Smooth muscle cell (in vitro differentiated cells): ENCODE data around the gene ZNF558. TPM values are rescaled to one million over a fixed set of nuclear protein-coding genes. Genes with fewer than 3 reads are reported as not detected.
"Not testable (repeated sequence)": the region's sequence is repeated elsewhere in the genome, so short reads cannot be mapped to it uniquely, and the experiment has no call there.

ENCODE experiments used
- DNase-seq: peaks from one replicate; lab custom pipeline; 2025; ENCODE audit not compliant: unreplicated experiment; lab: John Stamatoyannopoulos, UW
- H2AFZ ChIP-seq: fragments of 200-600 bp; sonication (generic); 2 replicates; pipeline ENCODE4 v1.6.0; 2016; ENCODE audit warnings: antibody characterized with exemption, low read depth, mild to moderate bottlenecking
- H3F3A ChIP-seq: fragments of 200-600 bp; sonication (generic); 2 replicates; pipeline ENCODE4 v1.6.0; 2017; ENCODE audit warnings: antibody characterized with exemption, low read depth
- H3K27ac ChIP-seq: fragments of 200-600 bp; sonication (generic); 2 replicates; pipeline ENCODE4 v1.5.1; 2016; ENCODE audit warnings: low read depth, mild to moderate bottlenecking
- H3K27me3 ChIP-seq: fragments of 200-600 bp; sonication (generic); 2 replicates; pipeline ENCODE4 v1.6.1; 2016; ENCODE audit warnings: low read depth, mild to moderate bottlenecking
- H3K36me3 ChIP-seq: fragments of 200-600 bp; sonication (generic); 2 replicates; pipeline ENCODE4 v1.5.1; 2016; ENCODE audit warnings: low read depth
- H3K4me1 ChIP-seq: fragments of 200-600 bp; sonication (generic); 2 replicates; pipeline ENCODE4 v1.5.1; 2016; ENCODE audit warnings: low read depth
- H3K4me2 ChIP-seq: fragments of 200-600 bp; sonication (generic); 2 replicates; pipeline ENCODE4 v1.6.0; 2016; ENCODE audit warnings: mild to moderate bottlenecking
- H3K4me3 ChIP-seq: fragments of 200-600 bp; sonication (generic); 2 replicates; pipeline ENCODE4 v1.5.1; 2016; ENCODE audit warnings: mild to moderate bottlenecking
- H3K79me2 ChIP-seq: fragments of 200-600 bp; sonication (generic); 2 replicates; pipeline ENCODE4 v1.6.0; 2016; ENCODE audit warnings: low read depth, mild to moderate bottlenecking
- H3K9ac ChIP-seq: fragments of 200-600 bp; sonication (generic); 2 replicates; pipeline ENCODE4 v1.6.0; 2016; ENCODE audit warnings: low read depth
- H3K9me3 ChIP-seq: fragments of 200-600 bp; sonication (generic); replicated peaks from 2 replicates; pipeline ENCODE4 v1.5.1; 2016; ENCODE audit warnings: low read depth
- H4K20me1 ChIP-seq: fragments of 200-600 bp; sonication (generic); 2 replicates; pipeline ENCODE4 v1.6.0; 2016; ENCODE audit warnings: low read depth
- CTCF ChIP-seq: fragments of 200-600 bp; sonication (generic); IDR thresholded peaks from 2 replicates; pipeline ENCODE4 v1.5.1; 2017; ENCODE audit warnings: borderline replicate concordance, mild to moderate bottlenecking, antibody characterized with exemption; ENCODE audit not compliant: insufficient read depth, poor library complexity, severe bottlenecking
- WGBS: methylation state at CpG from one replicate; pipeline ENCODE4 v1.1.7; 2016; ENCODE audit warnings: low lambda C conversion rate; 5-methylcytosine and 5-hydroxymethylcytosine counted together
- polyA plus RNA-seq: library from polyadenylated mRNA; unstranded; fragments of >200 nt; fragmentation: Nextera tagmentation; extraction: Ambion mirVana; gene quantifications from 2 replicates; pipeline ENCODE4 v1.2.1, GENCODE V29; 2016
- total RNA-seq: library from RNA; depleted of rRNA; stranded (reverse); fragments of >200 nt; gene quantifications from 2 replicates; pipeline ENCODE4 v1.2.3, GENCODE V29; 2014

The ZNF558 gene
- total and polyA plus RNA-seq, 2 experiments from 2014 or later = 14.1 to 19.6 TPM

GRCh38 chr19:8814176-8814575, 17.9 kb downstream of the ZNF558 start:
- no peaks in the 10 kb centered on the region for H3K27me3 ChIP-seq
- H3K79me2 ChIP-seq = no peaks in the 10 kb centered on the region
- no peak overlapping the region for H2AFZ ChIP-seq
- no peak overlapping the region for H3K4me2 ChIP-seq
- H3K4me3 ChIP-seq = no peak overlapping the region
- no peak overlapping the region for H3K9ac ChIP-seq
- no peak for DNase-seq
- peaks cover 91% of the 10 kb centered on the region for H3K36me3 ChIP-seq
- WGBS = 86% methylated on average over 3 of the region's 3 CpGs
- peaks cover 87% of the 10 kb centered on the region for H3K9me3 ChIP-seq
- no peaks in the 10 kb centered on the region for H3K4me1 ChIP-seq
- no peak for TF ChIP-seq CTCF
- peaks cover 3% of the 10 kb centered on the region for H3F3A ChIP-seq
- no peaks in the 10 kb centered on the region for H4K20me1 ChIP-seq
- H3K27ac ChIP-seq = no peak overlapping the region

GRCh38 chr19:8811315-8812172, 20.6 kb downstream of the ZNF558 start:
- DNase-seq = no peak
- 92% methylated on average over 10 of the region's 10 CpGs for WGBS
- no peaks in the 10 kb centered on the region for H3K27me3 ChIP-seq
- no peak overlapping the region for H3K4me3 ChIP-seq
- H3K27ac ChIP-seq = no peak overlapping the region
- H3K9ac ChIP-seq = no peak overlapping the region
- peaks cover 94% of the 10 kb centered on the region for H3K36me3 ChIP-seq
- H3K79me2 ChIP-seq = no peaks in the 10 kb centered on the region
- TF ChIP-seq CTCF = no peak
- H2AFZ ChIP-seq = no peak overlapping the region
- H3K4me2 ChIP-seq = no peak overlapping the region
- no peaks in the 10 kb centered on the region for H3K4me1 ChIP-seq
- H3F3A ChIP-seq = peaks cover 3% of the 10 kb centered on the region
- peaks cover 94% of the 10 kb centered on the region for H3K9me3 ChIP-seq
- H4K20me1 ChIP-seq = no peaks in the 10 kb centered on the region

- DNase-seq = no peak
- TF ChIP-seq CTCF = no peak
- H3K9me3 ChIP-seq = peaks cover 63% of the 10 kb centered on the region
- H2AFZ ChIP-seq = no peak overlapping the region
- H3K79me2 ChIP-seq = no peaks in the 10 kb centered on the region
- H4K20me1 ChIP-seq = no peaks in the 10 kb centered on the region
- no peaks in the 10 kb centered on the region for H3K4me1 ChIP-seq
- H3K9ac ChIP-seq = no peak overlapping the region
- WGBS = 100% methylated on average over 1 of the region's 1 CpG
- H3K4me3 ChIP-seq = no peak overlapping the region
- H3K27ac ChIP-seq = no peak overlapping the region
- H3F3A ChIP-seq = no peaks in the 10 kb centered on the region
- no peaks in the 10 kb centered on the region for H3K27me3 ChIP-seq
- no peak overlapping the region for H3K4me2 ChIP-seq
- H3K36me3 ChIP-seq = peaks cover 51% of the 10 kb centered on the region
Measured at GRCh38 chr19:8806661-8807060, 25.4 kb downstream of the ZNF558 start.

- no peaks in the 10 kb centered on the region for H3K79me2 ChIP-seq
- no peaks in the 10 kb centered on the region for H3K4me1 ChIP-seq
- no peaks in the 10 kb centered on the region for H3K27me3 ChIP-seq
- no peak overlapping the region for H3K9ac ChIP-seq
- no peak overlapping the region for H3K4me3 ChIP-seq
- no peak overlapping the region for H3K27ac ChIP-seq
- WGBS = 58% methylated on average over 1 of the region's 1 CpG
- H4K20me1 ChIP-seq = no peaks in the 10 kb centered on the region
- no peaks in the 10 kb centered on the region for H3K9me3 ChIP-seq
- H3K4me2 ChIP-seq = no peak overlapping the region
- no peak overlapping the region for H2AFZ ChIP-seq
- no peaks in the 10 kb centered on the region for H3K36me3 ChIP-seq
- no peak for TF ChIP-seq CTCF
- H3F3A ChIP-seq = no peaks in the 10 kb centered on the region
- DNase-seq = no peak
Measured at GRCh38 chr19:8794823-8795222, 37.3 kb downstream of the ZNF558 start.

GRCh38 chr19:8773587-8773986, 58.5 kb downstream of the ZNF558 start:
- H3K4me1 ChIP-seq, H3K79me2 ChIP-seq, H3K36me3 ChIP-seq, H2AFZ ChIP-seq, H4K20me1 ChIP-seq, DNase-seq, H3K27ac ChIP-seq, H3K4me3 ChIP-seq, H3K9ac ChIP-seq, H3K9me3 ChIP-seq, H3K4me2 ChIP-seq, H3F3A ChIP-seq, H3K27me3 ChIP-seq: not testable (repeated sequence)
- 88% methylated on average over 6 of the region's 12 CpGs for WGBS

GRCh38 chr19:8769265-8769664, 62.8 kb downstream of the ZNF558 start:
- H3K4me3 ChIP-seq, H3K79me2 ChIP-seq, H4K20me1 ChIP-seq, H3K27me3 ChIP-seq, DNase-seq, H3K36me3 ChIP-seq, H3F3A ChIP-seq, H2AFZ ChIP-seq, H3K9me3 ChIP-seq, H3K4me1 ChIP-seq, H3K27ac ChIP-seq, H3K9ac ChIP-seq, H3K4me2 ChIP-seq: not testable (repeated sequence)
- 87% methylated on average over 3 of the region's 8 CpGs for WGBS
